ENCODE measurements around the gene NPVF. TPM values are rescaled to one million over a fixed set of nuclear protein-coding genes. Genes with fewer than 3 reads are reported as not detected.

NPVF gene
- total and polyA plus RNA-seq, 2 of the 4 experiments (the other 2 are of a cell fraction): not detected

DNA sequence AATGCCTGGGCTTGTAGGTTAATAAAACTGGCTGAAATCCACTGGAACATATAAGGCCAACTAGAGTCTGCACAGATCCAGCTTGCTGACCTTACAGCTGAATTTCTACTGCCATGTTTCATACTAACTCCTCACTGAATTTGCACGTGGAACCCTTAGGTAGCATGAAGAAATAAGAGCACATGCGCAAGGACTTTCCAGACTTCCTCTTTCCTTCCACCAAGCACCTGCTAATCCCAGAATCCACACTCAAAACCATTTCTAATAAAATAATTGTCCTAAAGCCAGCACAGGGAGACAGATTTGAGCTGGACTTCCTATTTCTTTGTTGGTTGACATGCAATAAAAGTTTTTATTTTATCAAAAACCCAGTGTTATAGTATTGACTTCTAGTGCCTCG is 46.8 kb downstream of the NPVF start:
- H3K27me3 ChIP-seq (ENCODE audit: control insufficient read depth, insufficient read depth, low read length): peaks cover 4% of the 10 kb centered on the region; the same call in 1 of the 2 replicates
- no peak overlapping the region for H3K4me2 ChIP-seq (ENCODE audit: low read depth, low read length)
- H4K91ac ChIP-seq (ENCODE audit: insufficient read depth, low read depth, low read length): no peak overlapping the region
- BruUV-seq (replicated peaks): no TSS peak
- no peaks in the 10 kb centered on the region; a peak in 1 of 4 replicates for H3K79me1 ChIP-seq (ENCODE audit: low read depth in 1 of 2, low read length in 2 of 2)
- no peak overlapping the region for H2BK15ac ChIP-seq (ENCODE audit: low read depth, low read length)
- no peak overlapping the region for H2AK9ac ChIP-seq (replicated peaks; ENCODE audit: low read depth, low read length, poor library complexity)
- no peak overlapping the region for H3K9ac ChIP-seq (ENCODE audit: low read depth, low read length)
- in situ Hi-C loops (cut with MboI; ENCODE audit: low sequenced_read_pairs) (no loop called here), intact Hi-C loops (cut with micrococcal nuclease) (loop anchor here (5.0 kb wide), 1 partner anchor 666 kb away; no protein-coding TSS in a partner anchor), dilution Hi-C loops (cut with HindIII; ENCODE audit: low sequenced_read_pairs, unreplicated experiment) (no loop called here)
- no peak overlapping the region for H2BK5ac ChIP-seq (ENCODE audit: low read depth, low read length, poor library complexity, severe bottlenecking)
- H4K5ac ChIP-seq (ENCODE audit: low read depth, low read length): no peak overlapping the region
- ChIA-PET CTCF (no interaction called here), POLR2A (ENCODE audit: unreplicated experiment) (no interaction called here)
- no peak for DNase-seq
- no peaks in the 10 kb centered on the region for H3K36me3 ChIP-seq (ENCODE audit: control insufficient read depth, insufficient read depth, low read length)
- H3K9me3 ChIP-seq (ENCODE audit: control insufficient read depth, insufficient read depth, low read length): no peaks in the 10 kb centered on the region
- H3K56ac ChIP-seq (ENCODE audit: extremely low read depth, insufficient read depth, low read length): no peak overlapping the region
- no peaks in the 10 kb centered on the region for H4K20me1 ChIP-seq (ENCODE audit: insufficient read depth, low read length)
- H2AK5ac ChIP-seq (ENCODE audit: low read depth, low read length): no peak overlapping the region
- H2BK20ac ChIP-seq (ENCODE audit: low read depth, low read length): no peak overlapping the region
- no peak overlapping the region for H3K4ac ChIP-seq (ENCODE audit: low read depth, low read length)
- H3K27ac ChIP-seq (ENCODE audit: insufficient read depth, low read length): no peak overlapping the region
- no peak overlapping the region for H3K18ac ChIP-seq (ENCODE audit: low read depth, low read length)
- peaks cover 8% of the 10 kb centered on the region; the same call in 1 of the 2 replicates for H3K9me1 ChIP-seq (ENCODE audit: insufficient read depth, low read length)
- no peak overlapping the region for H3K23ac ChIP-seq (ENCODE audit: low read depth, low read length)
- H2AFZ ChIP-seq (replicated peaks; ENCODE audit: low read length, poor library complexity): no peak overlapping the region
- H3K4me3 ChIP-seq (ENCODE audit: insufficient read depth, low read depth, low read length): no peak overlapping the region
- TF ChIP-seq MAZ (IDR thresholded peaks at IDR 0.05; ENCODE audit: borderline replicate concordance, low read depth, low read length) (no peak), MAFK (IDR thresholded peaks at IDR 0.05; ENCODE audit: low read depth, low read length) (no peak), FOS (IDR thresholded peaks at IDR 0.05; ENCODE audit: low read depth, low read length) (no peak), RFX5 (IDR thresholded peaks at IDR 0.05; ENCODE audit: low read depth, low read length) (no peak), NFE2L2 (IDR thresholded peaks at IDR 0.05; ENCODE audit: low read depth, low read length) (no peak), POLR2A (IDR thresholded peaks at IDR 0.05; ENCODE audit: low read depth, low read length) (no peak), SMC3 (IDR thresholded peaks at IDR 0.05; ENCODE audit: low read depth, low read length) (no peak), BHLHE40 (IDR thresholded peaks at IDR 0.05; ENCODE audit: low read depth, low read length) (no peak), MXI1 (IDR thresholded peaks at IDR 0.05; ENCODE audit: borderline replicate concordance, low read depth, low read length) (no peak), CHD1 (IDR thresholded peaks at IDR 0.05; ENCODE audit: low read depth, low read length) (no peak)
- TF ChIP-seq, protein P1, sequence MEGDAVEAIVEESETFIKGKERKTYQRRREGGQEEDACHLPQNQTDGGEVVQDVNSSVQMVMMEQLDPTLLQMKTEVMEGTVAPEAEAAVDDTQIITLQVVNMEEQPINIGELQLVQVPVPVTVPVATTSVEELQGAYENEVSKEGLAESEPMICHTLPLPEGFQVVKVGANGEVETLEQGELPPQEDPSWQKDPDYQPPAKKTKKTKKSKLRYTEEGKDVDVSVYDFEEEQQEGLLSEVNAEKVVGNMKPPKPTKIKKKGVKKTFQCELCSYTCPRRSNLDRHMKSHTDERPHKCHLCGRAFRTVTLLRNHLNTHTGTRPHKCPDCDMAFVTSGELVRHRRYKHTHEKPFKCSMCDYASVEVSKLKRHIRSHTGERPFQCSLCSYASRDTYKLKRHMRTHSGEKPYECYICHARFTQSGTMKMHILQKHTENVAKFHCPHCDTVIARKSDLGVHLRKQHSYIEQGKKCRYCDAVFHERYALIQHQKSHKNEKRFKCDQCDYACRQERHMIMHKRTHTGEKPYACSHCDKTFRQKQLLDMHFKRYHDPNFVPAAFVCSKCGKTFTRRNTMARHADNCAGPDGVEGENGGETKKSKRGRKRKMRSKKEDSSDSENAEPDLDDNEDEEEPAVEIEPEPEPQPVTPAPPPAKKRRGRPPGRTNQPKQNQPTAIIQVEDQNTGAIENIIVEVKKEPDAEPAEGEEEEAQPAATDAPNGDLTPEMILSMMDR (conservative IDR thresholded peaks at IDR 0.05; ENCODE audit: low read depth, low read length): no peak
- TF ChIP-seq, protein P2, sequence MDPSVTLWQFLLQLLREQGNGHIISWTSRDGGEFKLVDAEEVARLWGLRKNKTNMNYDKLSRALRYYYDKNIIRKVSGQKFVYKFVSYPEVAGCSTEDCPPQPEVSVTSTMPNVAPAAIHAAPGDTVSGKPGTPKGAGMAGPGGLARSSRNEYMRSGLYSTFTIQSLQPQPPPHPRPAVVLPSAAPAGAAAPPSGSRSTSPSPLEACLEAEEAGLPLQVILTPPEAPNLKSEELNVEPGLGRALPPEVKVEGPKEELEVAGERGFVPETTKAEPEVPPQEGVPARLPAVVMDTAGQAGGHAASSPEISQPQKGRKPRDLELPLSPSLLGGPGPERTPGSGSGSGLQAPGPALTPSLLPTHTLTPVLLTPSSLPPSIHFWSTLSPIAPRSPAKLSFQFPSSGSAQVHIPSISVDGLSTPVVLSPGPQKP (IDR thresholded peaks at IDR 0.05; ENCODE audit: borderline replicate concordance, low read depth, low read length): no peak
- TF ChIP-seq, protein P3, sequence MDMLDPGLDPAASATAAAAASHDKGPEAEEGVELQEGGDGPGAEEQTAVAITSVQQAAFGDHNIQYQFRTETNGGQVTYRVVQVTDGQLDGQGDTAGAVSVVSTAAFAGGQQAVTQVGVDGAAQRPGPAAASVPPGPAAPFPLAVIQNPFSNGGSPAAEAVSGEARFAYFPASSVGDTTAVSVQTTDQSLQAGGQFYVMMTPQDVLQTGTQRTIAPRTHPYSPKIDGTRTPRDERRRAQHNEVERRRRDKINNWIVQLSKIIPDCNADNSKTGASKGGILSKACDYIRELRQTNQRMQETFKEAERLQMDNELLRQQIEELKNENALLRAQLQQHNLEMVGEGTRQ (IDR thresholded peaks at IDR 0.05; ENCODE audit: low read depth, low read length): no peak
- no peak overlapping the region for H2BK120ac ChIP-seq (ENCODE audit: low read depth, low read length)
- no peak overlapping the region for H4K8ac ChIP-seq (ENCODE audit: low read depth in 2 of 2, low read length in 2 of 2)
- H3K4me1 ChIP-seq (ENCODE audit: control insufficient read depth, insufficient read depth, low read length): peaks cover 2% of the 10 kb centered on the region; the same call in 1 of the 2 replicates
- ATAC-seq (ENCODE audit: low read depth): no peak
- H3K14ac ChIP-seq (replicated peaks; ENCODE audit: low read depth, low read length): no peak overlapping the region
- no CpG with 5 or more reads among the region's 3 CpGs for WGBS, 2 experiments (ENCODE audit: extremely low coverage in 2 of 2, insufficient read length in 1 of 2)

Measured in IMR-90 (cell line).